HEK293 (cell line): ENCODE results near the gene DPF3.

Experiments used
- CTCF ChIA-PET: fragments of 350-600 bp; formaldehyde crosslinking; extraction: SDS; loops from one replicate; lab custom pipeline; 2021; ENCODE audit warnings: antibody characterized with exemption; lab: Yijun Ruan, JAX
- POLR2A ChIA-PET: fragments of 300-600 bp; formaldehyde crosslinking; extraction: SDS; loops from one replicate; lab custom pipeline; 2020; ENCODE audit warnings: antibody characterized with exemption, inconsistent platforms; lab: Yijun Ruan, JAX
- H3K27ac ChIP-seq: fragments of 200-500 bp; sonication (Bioruptor generic); 2 replicates; pipeline ENCODE4 v1.5.1; 2014; ENCODE audit warnings: low read depth, low read length, control low read depth, inconsistent platforms; ENCODE audit errors: extremely low read depth
- H3K36me3 ChIP-seq, 2 experiments: fragments of 200-500 bp in 1 of 2; sonication (Bioruptor generic) in 1 of 2; 1 replicate in 1 of 2; 2 replicates in 1 of 2; pipeline ENCODE4 v1.5.1; 2014 to 2017; ENCODE audit warnings: inconsistent platforms in 2 of 2, low read length in 2 of 2; ENCODE audit not compliant: control insufficient read depth in 2 of 2, insufficient read depth in 1 of 2
- H3K4me1 ChIP-seq: fragments of 200-500 bp; sonication (Bioruptor generic); 2 replicates; pipeline ENCODE4 v1.5.1; 2014; ENCODE audit warnings: mild to moderate bottlenecking, low read length, inconsistent platforms; ENCODE audit not compliant: control insufficient read depth, insufficient read depth
- H3K4me3 ChIP-seq: 2 replicates; pipeline ENCODE4 v1.5.1; 2011; ENCODE audit warnings: low read depth, mild to moderate bottlenecking, control low read depth, low read length, moderate library complexity
- H3K9me3 ChIP-seq: fragments of 200-500 bp; sonication (Bioruptor generic); 2 replicates; pipeline ENCODE4 v1.5.1; 2014; ENCODE audit warnings: low read depth, low read length, inconsistent platforms; ENCODE audit not compliant: control insufficient read depth, insufficient read depth
- GLIS2 ChIP-seq: fragments of 450-650 bp; formaldehyde crosslinking; IDR thresholded peaks from 2 replicates; pipeline ENCODE4 v1.5.1; 2016; ENCODE audit warnings: missing biosample characterization, missing genetic modification characterization
- SP7 ChIP-seq: fragments of 450-650 bp; formaldehyde crosslinking; IDR thresholded peaks from 2 replicates; pipeline ENCODE4 v1.5.1; 2016; ENCODE audit warnings: missing biosample characterization, missing genetic modification characterization
- ZBTB48 ChIP-seq: fragments of 450-650 bp; formaldehyde crosslinking; IDR thresholded peaks from 2 replicates; pipeline ENCODE4 v1.5.1; 2016; ENCODE audit warnings: missing biosample characterization, missing genetic modification characterization
- ZBTB49 ChIP-seq: fragments of 450-650 bp; formaldehyde crosslinking; IDR thresholded peaks from 2 replicates; pipeline ENCODE4 v1.5.1; 2016; ENCODE audit warnings: missing biosample characterization, missing genetic modification characterization, low read depth
- ZBTB7A ChIP-seq: fragments of 450-650 bp; formaldehyde crosslinking; IDR thresholded peaks from 2 replicates; pipeline ENCODE4 v1.5.1; 2016; ENCODE audit warnings: low read depth, missing biosample characterization, missing genetic modification characterization
- ZNF112 ChIP-seq: fragments of 450-650 bp; formaldehyde crosslinking; IDR thresholded peaks from 2 replicates; pipeline ENCODE4 v1.5.0; 2017; ENCODE audit warnings: missing biosample characterization, missing genetic modification characterization
- ZNF133 ChIP-seq: fragments of 450-650 bp; formaldehyde crosslinking; IDR thresholded peaks from 2 replicates; pipeline ENCODE4 v1.5.1; 2016; ENCODE audit warnings: missing biosample characterization, missing genetic modification characterization
- ZNF16 ChIP-seq: fragments of 450-650 bp; formaldehyde crosslinking; IDR thresholded peaks from 2 replicates; pipeline ENCODE4 v1.5.1; 2016; ENCODE audit warnings: low read depth, missing biosample characterization, missing genetic modification characterization
- ZNF184 ChIP-seq: fragments of 450-650 bp; IDR thresholded peaks from 2 replicates; pipeline ENCODE4 v1.5.1; 2018; ENCODE audit warnings: missing biosample characterization, mild to moderate bottlenecking, missing genetic modification characterization
- ZNF292 ChIP-seq: fragments of 450-650 bp; formaldehyde crosslinking; IDR thresholded peaks from 2 replicates; pipeline ENCODE4 v1.5.1; 2016; ENCODE audit warnings: low read depth, missing biosample characterization, missing genetic modification characterization, borderline replicate concordance
- ZNF449 ChIP-seq: fragments of 450-650 bp; formaldehyde crosslinking; IDR thresholded peaks from 2 replicates; pipeline ENCODE4 v1.5.1; 2017; ENCODE audit warnings: missing biosample characterization, mild to moderate bottlenecking, missing genetic modification characterization, moderate library complexity
- ZNF501 ChIP-seq: fragments of 450-650 bp; formaldehyde crosslinking; IDR thresholded peaks from 2 replicates; pipeline ENCODE4 v1.5.1; 2016; ENCODE audit warnings: missing biosample characterization, missing genetic modification characterization
- ZNF555 ChIP-seq: fragments of 450-650 bp; formaldehyde crosslinking; conservative IDR thresholded peaks from 2 replicates; pipeline ENCODE4 v1.5.1; 2017; ENCODE audit warnings: missing biosample characterization, mild to moderate bottlenecking, missing genetic modification characterization, inconsistent platforms
- ZNF558 ChIP-seq: fragments of 450-650 bp; formaldehyde crosslinking; IDR thresholded peaks from 2 replicates; pipeline ENCODE4 v1.5.1; 2016; ENCODE audit warnings: missing biosample characterization, missing genetic modification characterization
- ZNF580 ChIP-seq: fragments of 450-650 bp; formaldehyde crosslinking; IDR thresholded peaks from 2 replicates; pipeline ENCODE4 v1.5.1; 2016; ENCODE audit warnings: missing biosample characterization, missing genetic modification characterization
- ZNF76 ChIP-seq: fragments of 450-650 bp; formaldehyde crosslinking; IDR thresholded peaks from 2 replicates; pipeline ENCODE4; 2016; ENCODE audit warnings: low read depth, missing biosample characterization, missing genetic modification characterization, borderline replicate concordance
- ZNF792 ChIP-seq: fragments of 450-650 bp; formaldehyde crosslinking; IDR thresholded peaks from 2 replicates; pipeline ENCODE4 v1.5.1; 2016; ENCODE audit warnings: missing biosample characterization, missing genetic modification characterization
- TF ChIP-seq, protein P1 (sequence below): fragments of 450-650 bp; formaldehyde crosslinking; IDR thresholded peaks from 2 replicates; pipeline ENCODE4 v1.5.1; 2017; ENCODE audit warnings: missing biosample characterization, missing genetic modification characterization
- TF ChIP-seq, protein P2 (sequence below): fragments of 450-650 bp; formaldehyde crosslinking; IDR thresholded peaks from 2 replicates; pipeline ENCODE4 v1.5.1; 2016; ENCODE audit warnings: missing biosample characterization, missing genetic modification characterization, borderline replicate concordance

Gene DPF3

DNA sequence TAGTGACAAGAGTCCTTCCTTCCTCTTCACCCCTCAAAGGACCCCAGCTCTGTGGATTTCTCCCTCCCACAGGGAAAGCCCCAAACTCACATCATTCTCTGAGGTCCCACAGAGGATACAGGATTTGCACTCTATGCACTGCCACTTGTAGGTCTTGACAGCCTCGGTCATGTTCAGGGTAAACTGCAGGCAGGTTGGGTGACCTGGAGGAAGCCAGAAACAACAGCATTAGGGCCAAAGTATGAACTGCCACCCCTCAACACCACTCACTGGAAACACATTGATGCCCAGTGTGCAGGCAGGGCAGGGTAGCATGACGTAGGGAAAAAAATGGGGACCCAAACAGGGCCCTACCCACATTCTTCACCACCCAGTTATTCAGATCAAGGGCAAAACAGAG, 264.4 kb downstream of the DPF3 start:
- no peak overlapping the region for H3K27ac ChIP-seq
- TF ChIP-seq ZNF449 (tag by site-specific recombination) = no peak
- no peak for TF ChIP-seq ZNF133
- TF ChIP-seq, protein P1, sequence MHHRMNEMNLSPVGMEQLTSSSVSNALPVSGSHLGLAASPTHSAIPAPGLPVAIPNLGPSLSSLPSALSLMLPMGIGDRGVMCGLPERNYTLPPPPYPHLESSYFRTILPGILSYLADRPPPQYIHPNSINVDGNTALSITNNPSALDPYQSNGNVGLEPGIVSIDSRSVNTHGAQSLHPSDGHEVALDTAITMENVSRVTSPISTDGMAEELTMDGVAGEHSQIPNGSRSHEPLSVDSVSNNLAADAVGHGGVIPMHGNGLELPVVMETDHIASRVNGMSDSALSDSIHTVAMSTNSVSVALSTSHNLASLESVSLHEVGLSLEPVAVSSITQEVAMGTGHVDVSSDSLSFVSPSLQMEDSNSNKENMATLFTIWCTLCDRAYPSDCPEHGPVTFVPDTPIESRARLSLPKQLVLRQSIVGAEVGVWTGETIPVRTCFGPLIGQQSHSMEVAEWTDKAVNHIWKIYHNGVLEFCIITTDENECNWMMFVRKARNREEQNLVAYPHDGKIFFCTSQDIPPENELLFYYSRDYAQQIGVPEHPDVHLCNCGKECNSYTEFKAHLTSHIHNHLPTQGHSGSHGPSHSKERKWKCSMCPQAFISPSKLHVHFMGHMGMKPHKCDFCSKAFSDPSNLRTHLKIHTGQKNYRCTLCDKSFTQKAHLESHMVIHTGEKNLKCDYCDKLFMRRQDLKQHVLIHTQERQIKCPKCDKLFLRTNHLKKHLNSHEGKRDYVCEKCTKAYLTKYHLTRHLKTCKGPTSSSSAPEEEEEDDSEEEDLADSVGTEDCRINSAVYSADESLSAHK (tag by site-specific recombination) = no peak
- no peak for TF ChIP-seq ZBTB48
- no peak for TF ChIP-seq ZNF292 (tag by site-specific recombination)
- TF ChIP-seq ZBTB7A (tag by site-specific recombination) = no peak
- TF ChIP-seq ZNF76 (tag by site-specific recombination) = no peak
- TF ChIP-seq ZNF558 (tag by site-specific recombination) = no peak
- no peak for TF ChIP-seq ZNF184 (tag by site-specific recombination)
- no peak for TF ChIP-seq ZNF112 (tag by site-specific recombination)
- no peak for TF ChIP-seq GLIS2
- no peak for TF ChIP-seq ZNF792 (tag by site-specific recombination)
- no peak for TF ChIP-seq ZNF501 (tag by site-specific recombination)
- TF ChIP-seq ZBTB49 (tag by site-specific recombination) = no peak
- TF ChIP-seq ZNF580 = no peak
- TF ChIP-seq SP7 (tag by site-specific recombination) = no peak
- no peak for TF ChIP-seq ZNF555
- no peak for TF ChIP-seq ZNF16 (tag by site-specific recombination)
- TF ChIP-seq, protein P2, sequence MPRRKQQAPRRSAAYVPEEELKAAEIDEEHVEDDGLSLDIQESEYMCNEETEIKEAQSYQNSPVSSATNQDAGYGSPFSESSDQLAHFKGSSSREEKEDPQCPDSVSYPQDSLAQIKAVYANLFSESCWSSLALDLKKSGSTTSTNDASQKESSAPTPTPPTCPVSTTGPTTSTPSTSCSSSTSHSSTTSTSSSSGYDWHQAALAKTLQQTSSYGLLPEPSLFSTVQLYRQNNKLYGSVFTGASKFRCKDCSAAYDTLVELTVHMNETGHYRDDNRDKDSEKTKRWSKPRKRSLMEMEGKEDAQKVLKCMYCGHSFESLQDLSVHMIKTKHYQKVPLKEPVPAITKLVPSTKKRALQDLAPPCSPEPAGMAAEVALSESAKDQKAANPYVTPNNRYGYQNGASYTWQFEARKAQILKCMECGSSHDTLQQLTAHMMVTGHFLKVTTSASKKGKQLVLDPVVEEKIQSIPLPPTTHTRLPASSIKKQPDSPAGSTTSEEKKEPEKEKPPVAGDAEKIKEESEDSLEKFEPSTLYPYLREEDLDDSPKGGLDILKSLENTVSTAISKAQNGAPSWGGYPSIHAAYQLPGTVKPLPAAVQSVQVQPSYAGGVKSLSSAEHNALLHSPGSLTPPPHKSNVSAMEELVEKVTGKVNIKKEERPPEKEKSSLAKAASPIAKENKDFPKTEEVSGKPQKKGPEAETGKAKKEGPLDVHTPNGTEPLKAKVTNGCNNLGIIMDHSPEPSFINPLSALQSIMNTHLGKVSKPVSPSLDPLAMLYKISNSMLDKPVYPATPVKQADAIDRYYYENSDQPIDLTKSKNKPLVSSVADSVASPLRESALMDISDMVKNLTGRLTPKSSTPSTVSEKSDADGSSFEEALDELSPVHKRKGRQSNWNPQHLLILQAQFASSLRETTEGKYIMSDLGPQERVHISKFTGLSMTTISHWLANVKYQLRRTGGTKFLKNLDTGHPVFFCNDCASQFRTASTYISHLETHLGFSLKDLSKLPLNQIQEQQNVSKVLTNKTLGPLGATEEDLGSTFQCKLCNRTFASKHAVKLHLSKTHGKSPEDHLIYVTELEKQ (tag by site-specific recombination) = no peak
- H3K9me3 ChIP-seq = no peaks in the 10 kb centered on the region
- no peaks in the 10 kb centered on the region for H3K4me1 ChIP-seq
- no peak overlapping the region for H3K4me3 ChIP-seq
- H3K36me3 ChIP-seq = no peaks in the 10 kb centered on the region
- ChIA-PET POLR2A (no interaction called here), CTCF (no interaction called here)
